ENCODE measurements around the gene KCNQ1. TPM values are rescaled to one million over a fixed set of nuclear protein-coding genes. Genes with fewer than 3 reads are reported as not detected.

The KCNQ1 gene
- total RNA-seq, 1 experiment from 2014 or later = 2.3 TPM

GRCh38 chr11:2644844-2645778, 200.3 kb downstream of the KCNQ1 start:
- Histone ChIP-seq H4K5ac (ENCODE audit: insufficient read length, low read depth, low read length) (no peak overlapping the region), H3T11ph (ENCODE audit: low read length) (no peak overlapping the region), H2BK120ac (ENCODE audit: low read depth, low read length, poor library complexity, severe bottlenecking) (no peak overlapping the region), H3K4me2 (ENCODE audit: insufficient read depth, insufficient read length, low read length) (no peak overlapping the region), H3K27me3 (ENCODE audit: insufficient read depth, low read length) (peaks cover 2% of the 10 kb centered on the region; the same call in 1 of the 2 replicates), H4K91ac (ENCODE audit: insufficient read length, low read depth, low read length) (no peak overlapping the region), H3K23me2 (ENCODE audit: insufficient read length, low read depth, low read length, poor library complexity, severe bottlenecking) (no peaks in the 10 kb centered on the region), H3K23ac (ENCODE audit: insufficient read length, low read depth, low read length) (no peak overlapping the region), H3K14ac (ENCODE audit: insufficient read depth, low read length) (no peak overlapping the region), H3K4me1 (ENCODE audit: insufficient read depth, low read length) (no peaks in the 10 kb centered on the region), H2BK20ac (ENCODE audit: low read depth, low read length, poor library complexity, severe bottlenecking) (no peak overlapping the region), H3K79me1 (ENCODE audit: insufficient read depth, low read depth, low read length, poor library complexity, severe bottlenecking) (no peaks in the 10 kb centered on the region), H2AK5ac (ENCODE audit: insufficient read length, low read length) (no peak overlapping the region), H3K56ac (ENCODE audit: insufficient read length, low read depth, low read length) (no peak overlapping the region), H3K79me2 (ENCODE audit: insufficient read depth, low read length) (no peaks in the 10 kb centered on the region), H2AFZ (ENCODE audit: low read length) (no peak overlapping the region), H3K27ac (ENCODE audit: insufficient read length, low read depth, low read length) (no peak overlapping the region), H4K8ac (replicated peaks; ENCODE audit: insufficient read length, low read depth, low read length) (no peak overlapping the region), H2BK5ac (ENCODE audit: insufficient read length, low read length) (no peak overlapping the region), H3K4ac (ENCODE audit: low read depth, low read length) (no peak overlapping the region), H3K9me3 (ENCODE audit: control insufficient read depth, low read depth, low read length) (peaks cover 42% of the 10 kb centered on the region), H3K9ac (ENCODE audit: extremely low read depth, insufficient read length, low read length) (no peak overlapping the region), H4K20me1 (ENCODE audit: control insufficient read depth, insufficient read depth, insufficient read length) (no peaks in the 10 kb centered on the region), H2BK12ac (ENCODE audit: insufficient read length, low read depth, low read length) (no peak overlapping the region), H2BK15ac (ENCODE audit: low read depth, low read length) (no peak overlapping the region), H3K18ac (ENCODE audit: insufficient read length, low read depth, low read length) (no peak overlapping the region)
- WGBS (ENCODE audit: extremely low coverage, insufficient read length, low lambda C conversion rate) = no CpG with 5 or more reads among the region's 4 CpGs
- H3K9me3 Mint-ChIP-seq = peaks cover 98 to 100% of the 10 kb centered on the region in 2 experiments
- no peak overlapping the region for H3K4me3 Mint-ChIP-seq
- H3K27me3 Mint-ChIP-seq (ENCODE audit: low read depth) = peaks cover 96% of the 10 kb centered on the region
- H3K36me3 Mint-ChIP-seq (ENCODE audit: insufficient read depth in 1 of 3, low read depth in 3 of 3) = peaks cover 41 to 67% (median 51%) of the 10 kb centered on the region in 3 experiments
- no peaks in the 10 kb centered on the region for H3K4me1 Mint-ChIP-seq
- no peak overlapping the region for H3K27ac Mint-ChIP-seq
- DNase-seq = no peak
- no peak for TF ChIP-seq CTCF (conservative IDR thresholded peaks at IDR 0.05)

Data from H9 (cell line).